GM19452 (cell line): ENCODE results near the gene CTSE.
A peak's percentile ranks its signal among the peaks of the same experiment; 100 is the strongest.
"Not testable (repeated sequence)": the region's sequence is repeated elsewhere in the genome, so short reads cannot be mapped to it uniquely, and the experiment has no call there.

Experiments used
- ATAC-seq: cut with Tn5 transposase; IDR thresholded peaks from one replicate; pipeline ENCODE4 v1.9.1; 2021; ENCODE audit not compliant: unreplicated experiment

Gene CTSE

GRCh38 chr1:206020393-206021007, 3.2 kb downstream of the CTSE start:
- no peak for ATAC-seq

- no peak for ATAC-seq
These were observed 8.6 kb downstream of the CTSE start for GRCh38 chr1:206015071-206015470.

- no peak for ATAC-seq
These were observed 9.1 kb downstream of the CTSE start for GRCh38 chr1:206014601-206015000.

- ATAC-seq: no peak
These were observed 10.5 kb downstream of the CTSE start for GRCh38 chr1:206013026-206013795.

- peak; percentile 99 for ATAC-seq
These were observed 11.4 kb downstream of the CTSE start for GRCh38 chr1:206012086-206012859.

- no peak for ATAC-seq
These were observed 12.6 kb downstream of the CTSE start for GRCh38 chr1:206011057-206011456.

GRCh38 chr1:206010060-206010459, 13.6 kb downstream of the CTSE start:
- no peak for ATAC-seq

- ATAC-seq: no peak
These were observed 16.7 kb downstream of the CTSE start for GRCh38 chr1:206006946-206007345.

GRCh38 chr1:206005778-206006180, 17.9 kb downstream of the CTSE start:
- ATAC-seq: no peak

GRCh38 chr1:206005234-206005633, 18.5 kb downstream of the CTSE start:
- no peak for ATAC-seq

- no peak for ATAC-seq
These were observed 18.9 kb downstream of the CTSE start for GRCh38 chr1:206004826-206005225.

GRCh38 chr1:206003854-206004800, 19.6 kb downstream of the CTSE start:
- no peak for ATAC-seq

GRCh38 chr1:206002871-206003801, 20.6 kb downstream of the CTSE start, which contains the start of gene RAB7B:
TSS of gene RAB7B (minus strand) at chr1:206003395. CDS start at chr1:205994135, 9,260 bp downstream.
- ATAC-seq: no peak

GRCh38 chr1:206002160-206002559, 21.5 kb downstream of the CTSE start:
- no peak for ATAC-seq

GRCh38 chr1:206001476-206001888, 22.2 kb downstream of the CTSE start:
- ATAC-seq: no peak

GRCh38 chr1:206000641-206001339, 22.9 kb downstream of the CTSE start:
- ATAC-seq: no peak

- ATAC-seq: no peak
These were observed 25.0 kb downstream of the CTSE start for GRCh38 chr1:205998457-205999241.

GRCh38 chr1:205996641-205997040, 27.1 kb downstream of the CTSE start:
- ATAC-seq: not testable (repeated sequence)
